DOHH2 (cell line): ENCODE data around the gene WBP2.

Source experiments
- CTCF ChIP-seq: fragments of 200-600 bp; sonication (generic); IDR thresholded peaks from one replicate; pipeline ENCODE4 v1.5.1; 2014; ENCODE audit warnings: antibody characterized with exemption, mild to moderate bottlenecking, low read depth, low read length; ENCODE audit not compliant: poor library complexity, severe bottlenecking
- EZH2phosphoT487 ChIP-seq: fragments of 200-600 bp; sonication (generic); IDR thresholded peaks from 2 replicates; pipeline ENCODE4 v1.6.1; 2017; ENCODE audit warnings: borderline replicate concordance, mild to moderate bottlenecking, antibody characterized with exemption, low read length, moderate library complexity, mixed read lengths

DNA sequence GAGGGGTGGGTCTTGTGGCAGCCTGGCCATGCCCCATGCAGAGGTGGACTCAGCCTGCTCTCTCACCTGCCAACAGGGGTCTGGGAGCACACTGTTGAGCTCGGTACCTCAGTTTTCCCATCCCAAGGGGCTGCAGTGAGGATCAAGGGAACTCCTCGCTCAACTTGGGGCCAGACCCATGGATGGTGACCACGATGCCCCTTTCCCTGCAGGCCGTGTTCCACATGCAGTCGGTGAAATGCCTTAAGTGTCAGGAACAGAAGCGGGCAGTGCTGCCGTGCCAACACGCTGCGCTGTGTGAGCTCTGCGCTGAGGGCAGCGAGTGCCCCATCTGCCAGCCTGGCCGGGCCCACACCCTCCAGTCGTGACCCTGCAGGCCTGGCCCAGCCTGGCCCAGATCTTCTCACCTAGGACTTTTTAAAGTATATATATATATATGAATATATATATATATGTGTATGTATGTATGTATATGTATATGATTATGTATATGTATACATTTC is 31.0 kb downstream of the WBP2 start:
- TF ChIP-seq EZH2phosphoT487 (no peak), CTCF (no peak)
